AG09319 (cell line): ENCODE results near the gene SNX19.

Experiments used
- DNase-seq: peaks from one replicate; pipeline ENCODE4 v3.0.0-alpha.2; 2010; ENCODE audit warnings: low read depth; ENCODE audit errors: extremely low read depth
- CTCF ChIP-seq: IDR thresholded peaks from 2 replicates; pipeline ENCODE4 v1.5.1; 2011; ENCODE audit warnings: low read depth, mild to moderate bottlenecking, inconsistent platforms, low read length, moderate library complexity

The SNX19 gene

GRCh38 chr11:130879836-130880235 lies 36.4 kb downstream of the SNX19 start:
- DNase-seq: no peak
- TF ChIP-seq CTCF: no peak

GRCh38 chr11:130876931-130877915 lies 39.1 kb downstream of the SNX19 start:
- TF ChIP-seq CTCF: no peak
- no peak for DNase-seq

GRCh38 chr11:130876100-130876499 lies 40.2 kb downstream of the SNX19 start:
- DNase-seq: no peak
- TF ChIP-seq CTCF: no peak

- TF ChIP-seq CTCF: no peak
- DNase-seq: no peak
Observed at GRCh38 chr11:130874955-130875531, 41.2 kb downstream of the SNX19 start.

GRCh38 chr11:130874396-130874795 lies 41.9 kb downstream of the SNX19 start:
- no peak for DNase-seq
- no peak for TF ChIP-seq CTCF

- DNase-seq: no peak
Observed at GRCh38 chr11:130873761-130874160, 42.5 kb downstream of the SNX19 start.

More at GRCh38 chr11:130873761-130874160, 42.5 kb downstream of the SNX19 start:
- no peak for TF ChIP-seq CTCF
